Measurements from ENCODE around the gene ARHGEF16. TPM values are rescaled to one million over a fixed set of nuclear protein-coding genes. Genes with fewer than 3 reads are reported as not detected.

ARHGEF16 gene
- total RNA-seq, 2 experiments from 2014 or later: 0.11 to 0.22 TPM

- Mint-ChIP-seq H3K27me3 (no peaks in the 10 kb centered on the region), H3K4me1 (ENCODE audit: low read depth) (no peaks in the 10 kb centered on the region)
- POLR2A ChIA-PET: no interaction called here
Measured at GRCh38 chr1:3430820-3431219, 23.6 kb upstream of the ARHGEF16 start.

DNA sequence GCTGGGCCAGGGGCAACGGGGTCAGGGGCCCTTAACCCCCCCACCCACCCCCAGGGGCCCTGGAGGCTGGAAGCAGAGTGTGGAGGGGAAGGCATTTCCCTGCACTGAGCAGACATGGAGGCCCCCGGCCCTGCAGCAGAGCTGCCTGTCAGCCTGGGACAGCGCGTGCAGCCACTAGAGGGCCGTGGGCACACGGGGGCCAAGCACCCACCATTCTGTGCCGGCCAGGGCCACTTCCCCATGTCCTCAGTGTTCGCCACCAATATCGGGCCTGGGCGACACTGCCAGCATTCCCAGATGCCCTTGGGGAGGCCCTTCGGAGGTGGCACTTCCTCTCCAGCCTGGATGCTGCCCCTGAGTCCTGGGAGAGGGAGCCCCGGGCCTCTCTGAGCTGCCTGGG, 23.2 kb upstream of the ARHGEF16 start:
- Mint-ChIP-seq H3K4me1 (ENCODE audit: low read depth) (no peaks in the 10 kb centered on the region), H3K9me3 (no peaks in the 10 kb centered on the region), H3K36me3 (ENCODE audit: low read depth) (no peaks in the 10 kb centered on the region), H3K27ac (no peak overlapping the region), H3K4me3 (no peak overlapping the region), H3K27me3 (no peaks in the 10 kb centered on the region)
- no peak for DNase-seq
- Histone ChIP-seq H3K4me1 (ENCODE audit: insufficient read depth, low read length) (no peaks in the 10 kb centered on the region), H3K27ac (ENCODE audit: low read depth in 1 of 2, low read length in 2 of 2) (no peak overlapping the region), H3K36me3 (ENCODE audit: insufficient read depth, low read length) (no peaks in the 10 kb centered on the region), H3K4me3 (ENCODE audit: low read length) (no peak overlapping the region), H3K9me3 (ENCODE audit: control insufficient read depth in 1 of 2, insufficient read depth in 1 of 2, low read length in 2 of 2) (no peaks in the 10 kb centered on the region), H3K27me3 (ENCODE audit: control insufficient read depth in 1 of 2, insufficient read depth in 2 of 2, low read length in 2 of 2) (no peaks in the 10 kb centered on the region)
- POLR2A ChIA-PET: no interaction called here
- CTCF ChIA-PET: no interaction called here
- TF ChIP-seq, protein P1, sequence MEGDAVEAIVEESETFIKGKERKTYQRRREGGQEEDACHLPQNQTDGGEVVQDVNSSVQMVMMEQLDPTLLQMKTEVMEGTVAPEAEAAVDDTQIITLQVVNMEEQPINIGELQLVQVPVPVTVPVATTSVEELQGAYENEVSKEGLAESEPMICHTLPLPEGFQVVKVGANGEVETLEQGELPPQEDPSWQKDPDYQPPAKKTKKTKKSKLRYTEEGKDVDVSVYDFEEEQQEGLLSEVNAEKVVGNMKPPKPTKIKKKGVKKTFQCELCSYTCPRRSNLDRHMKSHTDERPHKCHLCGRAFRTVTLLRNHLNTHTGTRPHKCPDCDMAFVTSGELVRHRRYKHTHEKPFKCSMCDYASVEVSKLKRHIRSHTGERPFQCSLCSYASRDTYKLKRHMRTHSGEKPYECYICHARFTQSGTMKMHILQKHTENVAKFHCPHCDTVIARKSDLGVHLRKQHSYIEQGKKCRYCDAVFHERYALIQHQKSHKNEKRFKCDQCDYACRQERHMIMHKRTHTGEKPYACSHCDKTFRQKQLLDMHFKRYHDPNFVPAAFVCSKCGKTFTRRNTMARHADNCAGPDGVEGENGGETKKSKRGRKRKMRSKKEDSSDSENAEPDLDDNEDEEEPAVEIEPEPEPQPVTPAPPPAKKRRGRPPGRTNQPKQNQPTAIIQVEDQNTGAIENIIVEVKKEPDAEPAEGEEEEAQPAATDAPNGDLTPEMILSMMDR (IDR thresholded peaks at IDR 0.05): no peak
- ATAC-seq (ENCODE audit: poor library complexity): no peak
- intact Hi-C loops (cut with DNase I, micrococcal nuclease): no loop called here

More at GRCh38 chr1:3430820-3431219, 23.6 kb upstream of the ARHGEF16 start:
- CTCF ChIA-PET: no interaction called here
- no peaks in the 10 kb centered on the region for H3K9me3 ChIP-seq (ENCODE audit: control insufficient read depth in 1 of 2, insufficient read depth in 1 of 2, low read length in 2 of 2)
- no peaks in the 10 kb centered on the region for H3K36me3 Mint-ChIP-seq (ENCODE audit: low read depth)
- intact Hi-C loops (cut with DNase I, micrococcal nuclease): no loop called here
- H3K27ac ChIP-seq (ENCODE audit: low read depth in 1 of 2, low read length in 2 of 2): no peak overlapping the region
- H3K4me1 ChIP-seq (ENCODE audit: insufficient read depth, low read length): no peaks in the 10 kb centered on the region
- no peaks in the 10 kb centered on the region for H3K36me3 ChIP-seq (ENCODE audit: insufficient read depth, low read length)
- DNase-seq: no peak
- no peak overlapping the region for H3K4me3 ChIP-seq (ENCODE audit: low read length)
- TF ChIP-seq, protein P1 (IDR thresholded peaks at IDR 0.05): no peak
- H3K27me3 ChIP-seq (ENCODE audit: control insufficient read depth in 1 of 2, insufficient read depth in 2 of 2, low read length in 2 of 2): no peaks in the 10 kb centered on the region
- ATAC-seq (ENCODE audit: poor library complexity): no peak
- no peak overlapping the region for H3K4me3 Mint-ChIP-seq
- no peak overlapping the region for H3K27ac Mint-ChIP-seq
- no peaks in the 10 kb centered on the region for H3K9me3 Mint-ChIP-seq

GRCh38 chr1:3431686-3432085, 22.8 kb upstream of the ARHGEF16 start:
- TF ChIP-seq, protein P1 (IDR thresholded peaks at IDR 0.05): no peak
- Mint-ChIP-seq H3K4me1 (ENCODE audit: low read depth) (no peaks in the 10 kb centered on the region), H3K36me3 (ENCODE audit: low read depth) (no peaks in the 10 kb centered on the region), H3K27ac (no peak overlapping the region), H3K4me3 (no peak overlapping the region), H3K27me3 (no peaks in the 10 kb centered on the region), H3K9me3 (no peaks in the 10 kb centered on the region)
- Histone ChIP-seq H3K4me1 (ENCODE audit: insufficient read depth, low read length) (no peaks in the 10 kb centered on the region), H3K27me3 (ENCODE audit: control insufficient read depth in 1 of 2, insufficient read depth in 2 of 2, low read length in 2 of 2) (no peaks in the 10 kb centered on the region), H3K4me3 (ENCODE audit: low read length) (no peak overlapping the region), H3K36me3 (ENCODE audit: insufficient read depth, low read length) (no peaks in the 10 kb centered on the region), H3K27ac (ENCODE audit: low read depth in 1 of 2, low read length in 2 of 2) (no peak overlapping the region), H3K9me3 (ENCODE audit: control insufficient read depth in 1 of 2, insufficient read depth in 1 of 2, low read length in 2 of 2) (no peaks in the 10 kb centered on the region)
- CTCF ChIA-PET: no interaction called here
- POLR2A ChIA-PET: no interaction called here
- DNase-seq: no peak
- no peak for ATAC-seq (ENCODE audit: poor library complexity)
- intact Hi-C loops (cut with DNase I, micrococcal nuclease): no loop called here

All from CD4-positive, alpha-beta T cell (primary cell).